Measurements from ENCODE around the gene CDON.

CDON gene

GRCh38 chr11:125924384-125925007, 138.2 kb downstream of the CDON start:
- Histone ChIP-seq H3F3A (ENCODE audit: control insufficient read depth, insufficient read depth) (no peaks in the 10 kb centered on the region), H3K4me2 (ENCODE audit: low read length) (no peak overlapping the region), H3K27ac (ENCODE audit: low read depth, low read length) (no peak overlapping the region), H3K9me2 (replicated peaks; ENCODE audit: control insufficient read depth, low read length) (no peaks in the 10 kb centered on the region), H3K27me3 (ENCODE audit: control insufficient read depth, low read length) (peaks cover 32% of the 10 kb centered on the region), H3K4me1 (ENCODE audit: control insufficient read depth, low read length) (no peaks in the 10 kb centered on the region), H3K9me3 (ENCODE audit: control insufficient read depth, insufficient read depth, low read length) (no peaks in the 10 kb centered on the region), H3K79me2 (ENCODE audit: control insufficient read depth, low read length) (no peaks in the 10 kb centered on the region), H3K4me3 (ENCODE audit: low read length) (no peak overlapping the region), H4K20me1 (ENCODE audit: control insufficient read depth, insufficient read depth, low read depth, low read length) (no peaks in the 10 kb centered on the region), H3K36me3 (ENCODE audit: control insufficient read depth, low read length) (no peaks in the 10 kb centered on the region)
- no peak for TF ChIP-seq EZH2phosphoT487 (IDR thresholded peaks at IDR 0.05; ENCODE audit: borderline replicate concordance, low read length)
- no peak for TF ChIP-seq CTCF (IDR thresholded peaks at IDR 0.05; ENCODE audit: low read depth, low read length, poor library complexity, severe bottlenecking)

GRCh38 chr11:125923633-125924032, 139.0 kb downstream of the CDON start:
- TF ChIP-seq EZH2phosphoT487 (IDR thresholded peaks at IDR 0.05; ENCODE audit: borderline replicate concordance, low read length) (no peak), CTCF (IDR thresholded peaks at IDR 0.05; ENCODE audit: low read depth, low read length, poor library complexity, severe bottlenecking) (no peak)
- Histone ChIP-seq H3K9me3 (ENCODE audit: control insufficient read depth, insufficient read depth, low read length) (no peaks in the 10 kb centered on the region), H3K4me1 (ENCODE audit: control insufficient read depth, low read length) (no peaks in the 10 kb centered on the region), H3K36me3 (ENCODE audit: control insufficient read depth, low read length) (no peaks in the 10 kb centered on the region), H3K4me3 (ENCODE audit: low read length) (no peak overlapping the region), H4K20me1 (ENCODE audit: control insufficient read depth, insufficient read depth, low read depth, low read length) (no peaks in the 10 kb centered on the region), H3K4me2 (ENCODE audit: low read length) (no peak overlapping the region), H3F3A (ENCODE audit: control insufficient read depth, insufficient read depth) (no peaks in the 10 kb centered on the region), H3K9me2 (replicated peaks; ENCODE audit: control insufficient read depth, low read length) (no peaks in the 10 kb centered on the region), H3K27me3 (ENCODE audit: control insufficient read depth, low read length) (peaks cover 29% of the 10 kb centered on the region), H3K79me2 (ENCODE audit: control insufficient read depth, low read length) (no peaks in the 10 kb centered on the region), H3K27ac (ENCODE audit: low read depth, low read length) (no peak overlapping the region)

- Histone ChIP-seq H3K36me3 (ENCODE audit: control insufficient read depth, low read length) (no peaks in the 10 kb centered on the region), H4K20me1 (ENCODE audit: control insufficient read depth, insufficient read depth, low read depth, low read length) (no peaks in the 10 kb centered on the region), H3K4me1 (ENCODE audit: control insufficient read depth, low read length) (no peaks in the 10 kb centered on the region), H3K4me2 (ENCODE audit: low read length) (no peak overlapping the region), H3K9me3 (ENCODE audit: control insufficient read depth, insufficient read depth, low read length) (no peaks in the 10 kb centered on the region), H3K9me2 (replicated peaks; ENCODE audit: control insufficient read depth, low read length) (no peaks in the 10 kb centered on the region), H3K27me3 (ENCODE audit: control insufficient read depth, low read length) (peaks cover 30% of the 10 kb centered on the region), H3K4me3 (ENCODE audit: low read length) (no peak overlapping the region), H3F3A (ENCODE audit: control insufficient read depth, insufficient read depth) (no peaks in the 10 kb centered on the region), H3K27ac (ENCODE audit: low read depth, low read length) (no peak overlapping the region), H3K79me2 (ENCODE audit: control insufficient read depth, low read length) (no peaks in the 10 kb centered on the region)
- TF ChIP-seq EZH2phosphoT487 (IDR thresholded peaks at IDR 0.05; ENCODE audit: borderline replicate concordance, low read length) (no peak), CTCF (IDR thresholded peaks at IDR 0.05; ENCODE audit: low read depth, low read length, poor library complexity, severe bottlenecking) (peak; percentile 75)
These were observed 139.6 kb downstream of the CDON start for GRCh38 chr11:125923012-125923579.

Data from DOHH2 (cell line).